Activated CD4-positive, alpha-beta T cell treated with anti-CD3 and anti-CD28 coated beads, Interleukin-2, amount 50 U/mL, for 48 hours (primary cell): Measurements from ENCODE around the gene TCF12.
"Not testable (repeated sequence)": the region's sequence is repeated elsewhere in the genome, so short reads cannot be mapped to it uniquely, and the experiment has no call there.

Source experiments
- DNase-seq, 2 experiments: peaks; one replicate each; pipeline ENCODE4 v3.0.0-alpha.2; 2020

The TCF12 gene

DNA sequence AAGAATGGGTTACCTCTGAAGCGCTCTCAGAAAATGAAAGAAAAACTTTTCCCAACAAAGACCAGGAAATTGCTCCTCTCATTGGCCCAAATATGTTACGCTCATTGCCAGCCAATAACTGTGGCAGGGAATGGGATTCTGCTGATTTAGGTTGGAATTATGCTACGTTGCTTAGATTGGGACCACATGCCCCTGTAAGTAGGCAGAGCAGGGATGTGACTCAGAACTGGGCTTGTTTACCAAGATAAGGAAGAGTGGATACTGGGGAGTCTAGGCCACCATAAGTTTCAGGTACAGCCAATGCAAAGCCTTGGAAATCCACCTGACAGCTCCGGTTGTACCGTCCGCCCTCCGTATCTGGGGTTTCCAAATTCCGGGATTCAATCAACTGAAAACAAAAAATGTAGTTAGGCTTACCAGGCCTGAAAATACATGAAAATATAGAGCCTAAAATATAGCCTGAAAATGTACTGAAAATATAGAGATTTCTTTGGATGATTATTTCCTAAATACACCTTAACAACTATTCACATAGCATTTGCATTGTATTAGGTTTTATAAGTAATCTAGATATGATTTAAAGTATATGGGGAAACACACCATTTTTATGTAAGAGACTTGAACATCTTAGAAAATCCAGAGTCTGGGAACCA is 1.5 kb upstream of the TCF12 start:
- DNase-seq, result no peak

DNA sequence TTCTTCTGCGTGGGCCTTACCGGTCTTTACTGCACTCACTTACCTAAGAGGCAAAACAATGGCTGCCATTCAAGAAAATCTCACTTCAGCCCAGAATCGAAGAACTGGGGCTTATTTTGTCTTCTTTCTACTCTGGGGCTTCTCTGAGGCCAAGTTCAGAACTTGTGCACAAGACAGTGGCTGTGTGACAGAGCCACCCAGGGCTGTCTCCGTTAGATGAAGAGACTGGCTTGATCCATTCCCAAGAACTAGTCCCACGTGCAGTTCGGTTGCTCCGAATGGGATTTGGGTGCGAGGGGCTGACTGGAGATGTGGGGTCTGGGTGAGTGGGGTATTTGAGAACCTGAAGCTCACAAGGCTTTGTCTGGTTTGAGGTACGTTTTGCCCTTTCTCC is 795 bp upstream of the TCF12 start:
- DNase-seq, result no peak

DNA sequence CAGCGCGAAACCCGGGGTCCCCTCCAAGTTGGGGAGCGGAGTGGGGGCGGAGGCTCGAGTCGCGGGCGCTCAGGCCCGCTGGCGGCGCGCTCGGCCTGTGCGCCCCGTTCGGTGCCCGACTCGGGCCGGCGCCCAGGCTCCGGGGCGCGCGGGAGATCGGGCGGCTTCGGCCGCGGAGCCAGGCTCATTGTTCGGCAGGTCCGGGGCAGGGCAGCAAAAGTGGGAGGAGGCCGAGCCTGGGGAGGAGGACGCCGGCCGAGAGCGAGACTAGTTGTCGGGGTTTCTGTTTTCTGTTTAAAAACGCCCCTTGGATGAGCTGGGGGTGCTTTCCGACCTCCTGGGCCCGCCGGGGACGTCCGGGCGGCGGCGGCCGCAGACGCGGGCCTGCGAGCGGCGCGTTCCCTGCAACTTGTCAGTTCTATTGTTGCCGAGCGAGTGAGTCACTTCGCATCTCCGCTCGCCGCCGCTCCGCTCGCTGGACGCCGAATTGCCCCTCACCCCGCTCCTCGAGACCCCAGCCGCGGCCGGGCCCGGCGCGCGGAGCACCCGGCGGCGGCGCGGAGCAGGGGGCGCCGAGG is 676 bp downstream of the TCF12 start:
- DNase-seq, result peak; percentile 55 to 64

DNA sequence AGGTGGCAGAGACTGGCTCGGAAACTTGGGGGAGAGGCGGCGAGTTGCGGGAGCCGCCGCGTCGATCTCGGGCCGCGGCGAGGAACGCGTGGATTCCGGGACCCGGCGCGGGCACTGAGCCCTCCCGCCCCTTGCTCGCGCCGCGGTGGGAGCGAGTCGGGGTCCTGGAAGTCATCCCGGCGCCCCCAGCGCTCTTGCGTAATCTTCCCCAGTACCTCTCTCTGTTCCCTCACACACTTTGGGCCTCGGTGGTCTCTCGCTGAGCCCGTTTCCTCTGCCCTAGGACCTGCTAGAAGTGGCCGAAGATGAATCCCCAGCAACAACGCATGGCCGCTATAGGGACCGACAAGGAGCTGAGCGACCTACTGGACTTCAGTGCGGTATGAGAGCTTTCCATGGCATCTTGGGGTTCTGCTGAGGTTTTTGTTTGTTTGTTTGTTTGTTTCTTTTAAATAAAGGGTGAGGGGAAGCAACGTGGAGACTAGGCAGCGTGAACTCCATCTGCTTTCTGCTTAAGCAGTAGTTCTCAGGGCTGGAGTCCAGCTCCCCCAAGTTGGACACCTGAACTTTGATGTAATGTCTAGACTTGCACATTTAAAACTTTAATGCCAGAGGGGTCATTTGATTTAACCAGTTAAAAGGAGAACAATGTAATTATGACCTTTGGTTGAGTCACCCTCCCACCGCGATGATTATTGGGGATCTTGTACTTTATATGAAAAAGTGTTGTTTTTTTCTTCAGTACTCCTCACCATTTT is 1.3 kb downstream of the TCF12 start:
- DNase-seq, result peak; percentile 7 to 32

DNA sequence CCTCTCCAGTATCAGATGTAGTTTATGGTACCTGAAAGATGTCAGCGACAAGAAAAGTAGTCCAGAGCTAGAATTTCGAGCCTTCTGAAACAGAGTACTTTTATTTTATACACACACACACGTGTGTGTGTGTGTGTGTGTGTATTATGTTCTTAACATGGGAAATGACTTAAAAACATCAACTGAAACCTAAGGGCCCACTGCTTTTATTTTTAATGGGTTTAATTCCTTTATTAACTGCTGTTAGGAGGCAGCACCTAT is 1.9 kb downstream of the TCF12 start:
- no peak for DNase-seq

DNA sequence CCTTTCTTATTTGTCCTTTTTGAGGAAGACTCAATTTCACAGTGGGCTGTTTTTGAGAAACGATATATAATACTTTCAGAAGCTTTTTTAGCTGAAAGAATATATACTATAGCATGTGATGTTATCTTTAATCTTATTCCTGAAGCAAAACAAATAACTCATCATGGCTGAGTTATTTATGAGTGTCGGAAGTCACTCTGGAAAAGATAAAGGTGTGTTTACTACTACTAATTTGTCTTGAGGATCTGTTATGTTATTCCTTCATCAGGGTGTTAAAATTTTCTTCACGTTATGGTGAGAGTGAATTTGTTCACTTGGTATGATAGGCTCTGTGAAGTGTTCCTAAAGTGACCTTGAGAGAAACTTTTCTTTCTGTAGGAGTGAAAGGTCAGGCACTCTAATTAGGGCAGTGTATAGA is 4.7 kb downstream of the TCF12 start:
- no peak for DNase-seq

DNA sequence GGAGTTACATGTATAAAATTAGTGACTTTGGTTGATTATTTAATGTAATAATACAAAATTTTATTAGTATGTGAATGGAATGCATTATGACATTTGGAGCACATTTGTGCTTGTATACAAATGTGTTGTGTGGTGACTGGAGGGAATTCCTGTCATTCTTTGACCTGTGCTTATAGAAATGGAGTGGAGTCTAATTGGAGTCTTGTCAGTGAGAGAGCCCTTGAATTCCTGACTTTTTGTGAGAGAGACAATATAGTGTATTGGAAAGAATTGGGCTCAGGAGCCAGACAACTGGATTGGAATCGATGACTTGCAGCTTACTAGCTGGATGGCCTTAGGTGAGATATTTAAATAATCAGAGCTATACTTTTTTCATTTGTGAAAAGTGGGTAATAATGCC is 9.4 kb downstream of the TCF12 start:
- no peak for DNase-seq

DNA sequence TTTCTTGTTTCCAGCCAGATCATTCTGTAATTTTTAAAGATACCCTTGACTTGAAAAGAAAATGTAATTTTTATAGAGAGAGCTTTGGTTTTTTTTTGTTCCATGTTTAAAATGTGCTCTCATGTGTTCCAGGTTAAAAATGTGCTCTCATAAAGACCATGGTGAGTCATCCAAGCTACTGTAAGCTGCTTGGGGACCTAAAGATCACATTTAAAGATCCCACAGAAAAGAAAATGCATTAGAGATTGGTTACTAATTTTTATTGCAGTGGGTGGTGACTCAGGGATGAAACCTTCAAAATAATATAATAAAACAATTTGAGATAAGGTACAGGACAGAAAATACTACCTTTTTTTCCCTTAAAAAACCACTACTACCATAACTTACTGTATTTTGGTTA is 11.0 kb downstream of the TCF12 start:
- DNase-seq, result no peak

DNA sequence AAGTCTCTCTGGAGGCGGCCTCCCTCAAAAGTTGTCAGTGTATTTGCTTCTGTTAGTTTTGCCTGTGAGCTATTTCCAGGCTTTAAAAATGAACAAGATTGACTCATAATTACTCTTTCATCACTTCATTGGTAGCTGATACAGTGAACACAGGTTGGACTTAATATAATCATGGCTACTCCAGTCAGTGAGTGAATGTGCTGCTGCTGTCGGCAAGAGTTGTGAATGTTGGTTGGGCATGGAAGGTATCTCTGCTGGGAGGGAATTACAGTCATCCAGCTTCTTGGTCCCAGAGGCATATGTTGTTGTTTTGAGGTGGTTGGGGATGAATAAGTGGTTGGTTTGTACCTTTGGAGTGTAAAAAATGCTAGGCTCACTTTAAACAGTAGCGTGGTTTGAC is 11.5 kb downstream of the TCF12 start:
- DNase-seq, result no peak

DNA sequence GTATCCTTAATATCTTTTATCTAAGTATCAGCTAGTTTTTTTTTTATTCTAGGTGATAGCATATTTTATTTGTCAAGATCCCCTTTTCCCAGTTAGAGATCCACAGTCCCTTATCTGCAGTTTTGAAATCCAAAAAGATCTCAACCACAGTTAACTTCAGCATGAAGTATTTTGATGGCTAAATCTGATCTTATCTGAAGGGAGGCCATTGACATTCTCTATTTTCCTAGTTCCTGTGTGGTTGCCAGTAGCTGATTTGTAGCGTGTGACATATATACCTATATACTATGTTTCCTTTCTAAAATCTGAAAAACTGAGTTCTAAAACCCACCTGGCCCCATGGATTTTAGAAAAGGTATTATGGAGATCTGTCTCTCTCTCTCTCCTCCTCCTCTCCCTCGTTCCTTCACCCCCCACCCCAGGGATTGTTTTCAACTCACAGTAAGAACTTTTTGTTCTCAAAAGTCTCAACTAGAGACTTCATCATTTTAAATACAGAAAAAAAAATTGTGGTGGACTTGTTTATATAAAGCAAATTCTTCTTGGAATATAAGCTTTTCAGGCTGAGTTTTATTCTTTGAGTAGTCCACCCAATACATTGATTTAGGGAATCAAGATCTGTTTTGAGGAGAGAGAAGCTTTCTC is 12.3 kb downstream of the TCF12 start:
- no peak for DNase-seq

DNA sequence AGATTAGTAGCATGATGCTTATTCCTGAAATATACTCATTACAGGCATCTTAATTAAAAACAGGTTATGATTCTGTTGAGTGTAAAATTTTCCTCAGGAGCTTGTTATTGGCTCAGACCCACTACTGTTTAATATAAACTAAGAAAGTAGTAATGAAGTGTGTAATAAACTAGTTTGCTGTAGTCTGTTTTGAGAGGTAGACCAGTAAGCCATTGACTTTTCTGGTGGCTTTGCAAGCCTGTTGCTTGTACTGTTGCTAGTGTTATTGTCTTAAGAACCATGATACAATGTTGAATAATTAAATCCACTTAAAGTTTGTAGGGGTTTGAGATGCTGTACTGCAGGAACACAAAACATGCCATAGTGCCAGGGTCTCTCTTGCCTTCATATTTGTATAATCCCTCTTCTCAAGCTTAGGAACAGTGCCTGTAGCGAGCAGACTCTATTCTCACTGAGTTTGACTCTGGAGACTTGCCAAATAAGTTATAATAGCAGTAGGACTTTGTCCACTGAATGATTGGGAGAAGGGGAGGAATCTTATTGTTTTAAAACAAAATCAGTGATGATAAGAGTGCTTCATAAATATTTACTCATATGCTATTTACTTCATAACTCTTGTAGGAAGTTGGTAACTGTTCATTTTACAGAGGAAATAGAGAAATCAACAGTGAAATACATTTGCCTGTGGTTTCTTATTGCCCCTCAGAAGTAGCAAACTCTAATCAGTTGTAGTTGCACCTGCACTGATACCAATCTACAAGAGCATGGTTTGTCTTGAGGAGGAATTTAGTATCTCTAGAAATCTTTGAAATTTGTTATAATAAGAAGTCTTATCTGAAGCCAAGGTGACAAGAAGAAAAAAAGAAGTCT is 13.4 kb downstream of the TCF12 start:
- no peak for DNase-seq

DNA sequence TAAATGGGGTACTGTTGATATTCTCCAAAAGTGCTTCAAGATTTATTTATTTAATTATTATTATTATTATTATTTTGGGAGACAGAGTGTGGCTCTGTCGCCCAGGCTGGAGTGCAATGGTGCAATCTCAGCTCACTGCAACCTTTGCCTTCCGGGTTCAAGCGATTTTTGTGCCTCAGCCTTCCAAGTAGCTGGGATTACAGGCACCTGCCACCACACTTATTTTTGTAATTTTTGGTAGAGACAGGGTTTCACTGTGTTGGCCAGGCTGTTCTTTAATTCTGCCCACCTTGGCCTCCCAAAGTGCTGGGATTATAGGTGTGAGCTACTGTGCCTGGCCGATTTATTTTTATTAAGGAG is 14.0 kb downstream of the TCF12 start:
- DNase-seq, result not testable (repeated sequence)

DNA sequence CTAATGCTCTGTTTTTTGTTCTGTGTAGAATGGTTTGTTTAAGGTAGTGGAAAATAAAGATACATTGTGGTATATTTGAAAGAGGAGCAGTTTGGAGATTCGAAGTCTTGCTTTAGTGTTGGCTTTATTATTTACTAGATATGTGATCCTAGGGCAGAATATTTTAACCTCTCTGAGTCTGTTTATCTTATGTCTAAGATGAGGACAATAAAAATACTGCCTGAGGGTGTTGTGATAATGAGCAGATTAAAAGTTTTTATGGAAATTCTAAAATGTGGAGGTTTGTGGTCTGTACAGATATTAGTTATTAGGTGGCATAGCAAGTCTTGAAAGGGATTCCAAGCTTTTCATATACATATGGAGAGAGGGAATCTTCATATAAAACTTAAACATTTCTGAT is 15.0 kb downstream of the TCF12 start:
- DNase-seq, result no peak

DNA sequence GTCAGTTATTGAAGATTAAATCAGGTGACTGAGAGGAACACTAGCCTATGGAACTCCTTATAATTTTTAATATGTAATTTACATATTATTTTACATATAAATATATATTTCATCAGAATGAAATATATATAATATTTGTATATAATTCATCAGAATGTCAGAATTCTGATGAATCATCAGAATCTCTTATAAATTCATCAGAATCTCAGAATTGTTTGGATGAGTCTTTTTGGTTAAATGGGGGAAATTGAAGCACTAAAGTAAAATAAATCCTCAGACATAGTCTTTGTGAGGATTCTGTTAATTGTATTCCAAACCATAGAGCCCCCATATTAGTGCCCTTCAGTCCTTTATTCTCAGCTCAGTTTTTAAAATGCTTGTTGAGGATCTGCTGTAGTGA is 15.4 kb downstream of the TCF12 start:
- DNase-seq, result no peak

DNA sequence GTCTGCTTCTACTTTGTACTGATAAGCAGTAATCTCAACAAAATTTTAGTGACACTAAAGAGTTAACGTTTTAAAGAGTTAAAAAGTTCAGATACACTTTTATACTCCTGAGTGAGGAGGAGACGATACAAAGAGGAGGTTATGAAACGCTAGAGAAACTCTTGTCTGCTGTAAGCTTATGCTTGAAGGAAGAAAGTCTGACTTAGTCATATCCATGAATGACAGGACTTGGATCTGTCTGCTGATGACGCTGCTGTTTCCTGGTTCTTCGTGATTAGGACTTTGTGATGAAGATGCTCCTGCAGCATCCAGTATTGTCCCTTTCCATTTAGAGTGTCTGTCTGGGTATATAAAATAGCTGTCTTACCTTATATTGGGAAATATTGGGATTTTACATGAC is 15.8 kb downstream of the TCF12 start:
- DNase-seq, result no peak

DNA sequence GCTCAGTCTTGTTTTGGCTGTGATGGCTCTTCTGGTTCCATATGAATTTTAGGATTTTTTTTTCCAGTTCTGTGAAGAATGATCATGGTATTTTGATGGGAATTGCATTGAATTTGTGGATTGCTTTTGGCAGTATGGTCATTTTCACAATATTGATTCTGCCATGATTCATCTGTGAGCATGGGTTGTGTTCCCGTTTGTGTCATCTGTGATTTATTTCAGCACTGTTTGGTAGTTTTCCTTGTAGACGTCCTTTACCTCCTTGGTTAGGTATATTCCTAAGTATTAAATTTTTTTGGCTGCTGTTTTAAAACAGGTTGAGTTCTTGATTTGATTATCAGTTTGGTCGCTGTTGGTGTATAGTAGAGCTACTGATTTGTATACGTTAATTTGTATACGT is 18.5 kb downstream of the TCF12 start:
- DNase-seq, result no peak

DNA sequence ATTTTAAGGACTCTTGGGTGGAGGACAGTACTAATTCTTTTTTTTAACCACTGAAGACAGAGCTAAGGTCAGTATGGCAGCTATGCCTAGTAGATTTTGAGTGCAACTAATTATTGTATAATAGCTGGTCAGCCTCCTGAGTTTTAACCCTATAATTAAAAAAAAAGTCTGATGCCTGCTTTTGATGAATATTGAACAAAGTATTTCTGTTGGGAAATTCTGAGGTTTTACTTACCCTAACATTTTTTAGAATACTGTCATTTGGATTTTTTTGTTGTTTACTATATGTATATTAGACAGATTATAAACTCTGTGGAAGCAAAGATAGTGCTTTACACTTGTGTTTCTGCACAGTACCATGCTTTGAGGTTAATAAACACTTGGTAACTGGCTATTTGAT is 20.8 kb downstream of the TCF12 start:
- DNase-seq, result no peak

DNA sequence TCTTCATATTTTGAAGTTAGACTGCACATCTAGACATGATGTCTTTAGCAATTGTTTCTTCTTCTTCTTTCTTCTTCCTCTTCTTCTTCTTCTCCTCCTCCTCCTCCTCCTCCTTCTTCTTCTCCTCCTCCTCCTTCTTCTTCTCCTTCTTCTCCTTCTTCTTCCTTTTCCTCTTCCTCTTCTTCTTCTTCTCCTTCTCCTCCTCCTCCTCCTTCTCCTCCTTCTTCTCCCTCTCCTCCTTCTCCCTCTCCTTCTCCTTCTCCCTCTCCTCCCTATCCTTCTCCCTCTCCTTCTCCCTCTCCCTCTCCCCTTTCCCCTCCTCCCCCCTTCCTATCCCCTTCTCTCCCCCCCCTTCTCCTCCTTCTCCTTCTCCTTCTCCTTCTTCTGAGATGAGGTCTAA is 21.9 kb downstream of the TCF12 start:
- no peak for DNase-seq

DNA sequence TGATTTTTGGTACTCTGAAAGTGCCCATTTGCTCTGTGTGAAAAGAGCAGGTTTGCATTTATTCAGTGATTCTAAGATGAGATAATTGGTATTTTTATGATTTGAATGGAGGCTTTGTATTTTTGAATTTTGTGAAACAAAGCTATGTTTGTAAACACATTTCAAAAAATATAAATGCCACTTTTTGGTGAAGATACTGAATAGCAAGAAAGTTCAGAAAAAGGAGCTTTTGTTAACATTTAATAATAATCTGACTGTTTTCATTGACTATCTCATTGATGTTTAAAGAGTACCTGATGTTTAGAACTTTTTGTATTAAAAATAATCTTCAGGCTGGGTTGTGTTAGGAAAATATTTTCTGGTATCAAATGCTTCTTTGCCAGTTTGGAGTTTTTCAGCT is 23.7 kb downstream of the TCF12 start:
- no peak for DNase-seq

DNA sequence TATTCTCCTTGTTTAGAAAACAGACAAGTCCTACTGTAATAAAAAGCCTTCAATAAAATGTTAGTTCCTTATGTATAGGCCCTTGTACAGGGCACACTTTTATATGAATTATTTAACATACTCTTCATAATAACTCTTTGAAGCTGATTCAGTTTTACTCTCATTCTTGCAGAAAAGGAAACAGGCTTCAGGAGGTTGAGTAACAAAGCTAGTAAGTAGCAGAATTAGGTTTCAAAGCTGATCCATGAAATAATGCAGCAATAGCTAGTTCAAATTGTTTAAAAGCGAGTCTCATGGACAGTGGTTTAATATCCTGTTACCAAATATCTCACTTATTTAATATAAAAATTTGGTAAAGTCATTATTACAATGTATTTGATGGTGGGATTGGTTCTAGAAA is 25.0 kb downstream of the TCF12 start:
- no peak for DNase-seq

DNA sequence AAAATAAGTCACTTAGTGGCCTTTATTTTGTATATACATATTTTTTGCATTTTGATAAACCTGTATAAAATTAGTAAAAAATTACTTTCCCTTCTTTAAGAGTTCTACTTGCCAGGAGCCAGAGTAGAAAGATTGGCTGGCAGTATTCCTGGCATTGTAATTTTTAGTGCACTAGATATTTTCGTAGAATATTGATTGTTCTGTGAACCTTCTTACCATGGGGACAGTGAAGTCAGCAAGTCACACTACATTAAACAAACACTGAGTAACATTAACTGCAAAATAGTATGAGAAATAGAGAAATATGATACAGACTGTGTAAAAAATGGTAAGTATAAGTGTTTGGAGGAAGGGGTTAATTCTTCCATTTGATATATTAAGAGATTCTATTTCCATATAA is 26.0 kb downstream of the TCF12 start:
- DNase-seq, result no peak

DNA sequence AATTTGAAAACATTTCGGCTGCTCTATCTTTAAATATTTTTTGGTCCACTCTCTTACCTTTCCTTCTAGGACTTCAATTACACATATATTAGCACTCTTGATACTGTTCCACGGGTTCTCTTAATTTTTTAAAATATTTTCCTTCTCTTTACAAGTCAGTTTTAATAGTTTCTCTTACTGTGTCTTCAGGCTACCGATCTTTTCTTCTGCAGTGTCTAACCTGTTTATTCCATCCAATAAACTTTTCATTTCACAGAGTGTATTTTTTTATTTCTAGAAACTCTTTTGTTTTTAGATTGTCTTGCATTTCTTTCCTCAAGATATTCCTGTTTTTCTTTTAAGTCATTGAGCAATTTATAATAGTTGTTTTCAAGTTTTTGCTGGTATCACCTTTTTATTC is 27.7 kb downstream of the TCF12 start:
- DNase-seq, result no peak

DNA sequence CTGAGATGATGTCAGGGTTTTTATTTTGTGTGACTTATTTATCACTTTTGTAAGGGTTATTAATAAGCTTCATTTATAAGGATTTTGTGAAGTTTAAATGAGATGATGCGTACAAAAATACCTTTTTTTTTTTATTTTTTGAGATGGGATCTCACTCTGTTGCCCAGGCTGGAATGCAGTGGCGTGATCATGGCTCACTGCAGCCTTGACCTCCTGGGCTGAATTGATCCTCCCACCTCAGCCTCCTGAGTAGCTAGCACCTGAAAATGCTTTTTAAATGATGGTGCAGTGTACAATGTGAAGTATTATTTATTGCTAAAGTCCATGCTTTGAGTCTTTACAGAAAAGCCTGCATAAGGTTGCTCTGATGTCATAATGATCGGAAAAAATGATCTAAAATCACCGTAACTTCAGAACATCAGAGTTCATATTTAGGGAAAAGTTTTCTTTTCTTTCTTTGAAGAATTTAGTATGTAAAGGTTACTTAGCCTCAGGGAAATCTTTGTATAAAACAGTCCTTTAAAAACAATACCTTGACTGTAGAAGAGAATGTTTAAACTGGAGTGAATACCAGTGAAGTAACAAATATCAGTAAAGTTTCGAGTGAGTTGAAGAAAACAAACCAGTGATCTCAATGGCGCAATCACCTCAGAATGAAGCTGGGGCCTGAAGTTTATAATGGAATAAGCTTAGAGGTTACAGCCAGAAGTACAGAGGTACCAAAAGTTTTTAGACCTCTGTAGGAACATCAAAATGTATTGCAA is 29.7 kb downstream of the TCF12 start:
- DNase-seq, result no peak
